Measurements from ENCODE around the gene OXNAD1. TPM values are rescaled to one million over a fixed set of nuclear protein-coding genes. Genes with fewer than 3 reads are reported as not detected.

Gene OXNAD1
- total and polyA plus RNA-seq, 10 of the 15 experiments (the other 5 are each of a cell fraction or from before 2014, with no cell fraction given): 5.6 to 27.8 (median 16.2) TPM

DNA sequence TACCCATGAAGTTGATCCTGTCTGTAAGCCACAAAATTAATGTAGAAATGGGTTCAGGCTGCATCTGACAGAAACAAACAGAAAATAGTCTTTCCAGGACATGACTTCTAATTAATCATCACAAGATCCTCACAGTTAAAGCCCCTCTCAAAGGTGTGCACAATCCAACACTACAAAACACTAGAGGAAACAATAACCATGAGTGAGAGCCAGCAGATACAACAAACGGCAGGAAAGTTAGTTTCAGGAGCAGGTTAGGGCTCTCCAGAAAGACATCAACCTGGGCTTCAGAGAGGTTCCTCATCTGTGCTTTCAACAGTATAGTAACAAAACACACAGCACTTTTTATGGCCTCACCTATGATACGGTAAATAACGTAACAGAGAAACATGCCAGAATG lies 43.0 kb upstream of the OXNAD1 start (continued):
- TF ChIP-seq, protein P1, sequence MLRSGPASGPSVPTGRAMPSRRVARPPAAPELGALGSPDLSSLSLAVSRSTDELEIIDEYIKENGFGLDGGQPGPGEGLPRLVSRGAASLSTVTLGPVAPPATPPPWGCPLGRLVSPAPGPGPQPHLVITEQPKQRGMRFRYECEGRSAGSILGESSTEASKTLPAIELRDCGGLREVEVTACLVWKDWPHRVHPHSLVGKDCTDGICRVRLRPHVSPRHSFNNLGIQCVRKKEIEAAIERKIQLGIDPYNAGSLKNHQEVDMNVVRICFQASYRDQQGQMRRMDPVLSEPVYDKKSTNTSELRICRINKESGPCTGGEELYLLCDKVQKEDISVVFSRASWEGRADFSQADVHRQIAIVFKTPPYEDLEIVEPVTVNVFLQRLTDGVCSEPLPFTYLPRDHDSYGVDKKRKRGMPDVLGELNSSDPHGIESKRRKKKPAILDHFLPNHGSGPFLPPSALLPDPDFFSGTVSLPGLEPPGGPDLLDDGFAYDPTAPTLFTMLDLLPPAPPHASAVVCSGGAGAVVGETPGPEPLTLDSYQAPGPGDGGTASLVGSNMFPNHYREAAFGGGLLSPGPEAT (IDR thresholded peaks at IDR 0.05; ENCODE audit: low read depth): no peak
- TF ChIP-seq RFX5 (IDR thresholded peaks at IDR 0.05; ENCODE audit: low read depth, low read length) (no peak), POLR2AphosphoS2 (IDR thresholded peaks at IDR 0.05; ENCODE audit: low read depth, low read length) (no peak), MYB (IDR thresholded peaks at IDR 0.05; ENCODE audit: borderline replicate concordance, low read depth, low read length) (no peak)
- TF ChIP-seq, protein P2, sequence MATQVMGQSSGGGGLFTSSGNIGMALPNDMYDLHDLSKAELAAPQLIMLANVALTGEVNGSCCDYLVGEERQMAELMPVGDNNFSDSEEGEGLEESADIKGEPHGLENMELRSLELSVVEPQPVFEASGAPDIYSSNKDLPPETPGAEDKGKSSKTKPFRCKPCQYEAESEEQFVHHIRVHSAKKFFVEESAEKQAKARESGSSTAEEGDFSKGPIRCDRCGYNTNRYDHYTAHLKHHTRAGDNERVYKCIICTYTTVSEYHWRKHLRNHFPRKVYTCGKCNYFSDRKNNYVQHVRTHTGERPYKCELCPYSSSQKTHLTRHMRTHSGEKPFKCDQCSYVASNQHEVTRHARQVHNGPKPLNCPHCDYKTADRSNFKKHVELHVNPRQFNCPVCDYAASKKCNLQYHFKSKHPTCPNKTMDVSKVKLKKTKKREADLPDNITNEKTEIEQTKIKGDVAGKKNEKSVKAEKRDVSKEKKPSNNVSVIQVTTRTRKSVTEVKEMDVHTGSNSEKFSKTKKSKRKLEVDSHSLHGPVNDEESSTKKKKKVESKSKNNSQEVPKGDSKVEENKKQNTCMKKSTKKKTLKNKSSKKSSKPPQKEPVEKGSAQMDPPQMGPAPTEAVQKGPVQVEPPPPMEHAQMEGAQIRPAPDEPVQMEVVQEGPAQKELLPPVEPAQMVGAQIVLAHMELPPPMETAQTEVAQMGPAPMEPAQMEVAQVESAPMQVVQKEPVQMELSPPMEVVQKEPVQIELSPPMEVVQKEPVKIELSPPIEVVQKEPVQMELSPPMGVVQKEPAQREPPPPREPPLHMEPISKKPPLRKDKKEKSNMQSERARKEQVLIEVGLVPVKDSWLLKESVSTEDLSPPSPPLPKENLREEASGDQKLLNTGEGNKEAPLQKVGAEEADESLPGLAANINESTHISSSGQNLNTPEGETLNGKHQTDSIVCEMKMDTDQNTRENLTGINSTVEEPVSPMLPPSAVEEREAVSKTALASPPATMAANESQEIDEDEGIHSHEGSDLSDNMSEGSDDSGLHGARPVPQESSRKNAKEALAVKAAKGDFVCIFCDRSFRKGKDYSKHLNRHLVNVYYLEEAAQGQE (IDR thresholded peaks at IDR 0.05; ENCODE audit: low read depth, low read length): no peak

DNA sequence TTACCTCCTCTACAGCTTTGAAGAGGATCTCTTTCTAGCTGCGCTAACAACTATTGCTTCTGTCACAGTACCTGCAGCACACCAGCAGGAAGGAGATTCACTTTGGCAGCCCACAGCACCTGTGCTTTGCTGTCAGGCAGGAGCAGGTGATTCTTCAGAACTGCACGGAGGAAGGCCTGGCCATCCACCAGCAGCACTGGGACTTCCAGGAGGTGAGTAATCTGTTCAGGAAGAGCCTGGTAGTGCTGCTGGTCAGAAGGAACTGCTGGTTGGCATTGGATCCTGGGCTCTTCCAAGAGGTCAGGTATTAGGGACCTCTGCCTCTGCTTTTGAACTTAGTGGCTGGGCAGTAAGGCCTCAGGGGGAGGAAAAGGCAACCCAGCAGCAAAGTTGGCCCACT lies 42.5 kb upstream of the OXNAD1 start:
- ChIA-PET SMC1A (ENCODE audit: uncharacterized antibody, unreplicated experiment) (no interaction called here), POLR2A (no interaction called here), RAD21 (ENCODE audit: unreplicated experiment) (no interaction called here), CTCF (interaction anchor here (0.6 kb wide), 1 partner anchor 148 kb away, joined by 3 read pairs; no protein-coding TSS in a partner anchor)
- intact Hi-C loops (cut with micrococcal nuclease; ENCODE audit: unreplicated experiment): no loop called here
- no peaks in the 10 kb centered on the region for H3K36me3 ChIP-seq (ENCODE audit: control insufficient read depth in 2 of 2, insufficient read depth in 2 of 2, low read length in 1 of 2)
- H3K27me3 ChIP-seq (replicated peaks in 1 of 2; ENCODE audit: control insufficient read depth in 2 of 2, insufficient read depth in 2 of 2, low read length in 1 of 2): no peaks in the 10 kb centered on the region; a peak in 1 of 4 replicates
- no peaks in the 10 kb centered on the region for H3K9me3 ChIP-seq (replicated peaks; ENCODE audit: control insufficient read depth, insufficient read depth, low read length)
- H3K4me3 ChIP-seq: no peak overlapping the region
- no peaks in the 10 kb centered on the region for H3K79me2 ChIP-seq (ENCODE audit: control insufficient read depth, insufficient read depth, low read length)
- H4K20me1 ChIP-seq (ENCODE audit: control insufficient read depth, insufficient read depth): no peaks in the 10 kb centered on the region
- ATAC-seq: no peak
- H3K27ac ChIP-seq (ENCODE audit: control insufficient read depth, insufficient read depth): no peak overlapping the region
- in situ Hi-C loops (cut with MboI): no loop called here
- WGBS (ENCODE audit: insufficient coverage, insufficient replicate concordance, low lambda C conversion rate, missing lambda C conversion rate): 62% methylated on average over 2 of the region's 2 CpGs
- no TSS peak for BruUV-seq (replicated peaks)
- H2AFZ ChIP-seq (ENCODE audit: control insufficient read depth, low read depth, low read length): no peak overlapping the region
- DNase-seq (ENCODE audit: low read depth, low spot score): no peak
- H3K4me1 ChIP-seq (ENCODE audit: control insufficient read depth, insufficient read depth, low read length): no peaks in the 10 kb centered on the region
- H3K4me2 ChIP-seq (ENCODE audit: control insufficient read depth, insufficient read depth): no peak overlapping the region
- H3K9ac ChIP-seq (ENCODE audit: control insufficient read depth, insufficient read depth, low read length): no peak overlapping the region
- FAIRE-seq: no peak
- TF ChIP-seq MYC (IDR thresholded peaks at IDR 0.05; ENCODE audit: insufficient read depth, insufficient read length, insufficient replicate concordance, low read length, severe bottlenecking): no peak
- TF ChIP-seq EP300 (IDR thresholded peaks at IDR 0.05; ENCODE audit: borderline replicate concordance in 1 of 2, control insufficient read depth in 1 of 2, low read depth in 2 of 2, low read length in 2 of 2): no peak
- no peak for TF ChIP-seq CBFB (IDR thresholded peaks at IDR 0.05; ENCODE audit: low read depth)
- TF ChIP-seq RFX5 (IDR thresholded peaks at IDR 0.05; ENCODE audit: low read depth, low read length): no peak
- TF ChIP-seq SMAD5 (IDR thresholded peaks at IDR 0.05; ENCODE audit: low read depth): no peak
- TF ChIP-seq TBL1XR1 (IDR thresholded peaks at IDR 0.05; ENCODE audit: low read depth, low read length): no peak
- no peak for TF ChIP-seq TCF3 (IDR thresholded peaks at IDR 0.05; ENCODE audit: borderline replicate concordance, insufficient read depth, low read depth, low read length)
- TF ChIP-seq HDGF (IDR thresholded peaks at IDR 0.05): no peak
- TF ChIP-seq, protein P3, sequence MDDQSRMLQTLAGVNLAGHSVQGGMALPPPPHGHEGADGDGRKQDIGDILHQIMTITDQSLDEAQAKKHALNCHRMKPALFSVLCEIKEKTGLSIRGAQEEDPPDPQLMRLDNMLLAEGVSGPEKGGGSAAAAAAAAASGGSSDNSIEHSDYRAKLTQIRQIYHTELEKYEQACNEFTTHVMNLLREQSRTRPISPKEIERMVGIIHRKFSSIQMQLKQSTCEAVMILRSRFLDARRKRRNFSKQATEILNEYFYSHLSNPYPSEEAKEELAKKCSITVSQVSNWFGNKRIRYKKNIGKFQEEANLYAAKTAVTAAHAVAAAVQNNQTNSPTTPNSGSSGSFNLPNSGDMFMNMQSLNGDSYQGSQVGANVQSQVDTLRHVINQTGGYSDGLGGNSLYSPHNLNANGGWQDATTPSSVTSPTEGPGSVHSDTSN (IDR thresholded peaks at IDR 0.05; ENCODE audit: insufficient replicate concordance, low read depth, low read length): no peak
- TF ChIP-seq ZBED1 (IDR thresholded peaks at IDR 0.05; ENCODE audit: borderline replicate concordance): no peak
